GM21526 (cell line): Measurements from ENCODE around the gene PSME2.

Experiments
- ATAC-seq: cut with Tn5 transposase; IDR thresholded peaks from one replicate; pipeline ENCODE4 v1.9.1; 2021; ENCODE audit warnings: moderate library complexity; ENCODE audit not compliant: unreplicated experiment, low FRiP score

PSME2 gene

GRCh38 chr14:24179961-24180796 lies 33.8 kb upstream of the PSME2 start:
- no peak for ATAC-seq

- no peak for ATAC-seq
Measured at GRCh38 chr14:24179294-24179960, 33.0 kb upstream of the PSME2 start.

GRCh38 chr14:24178399-24179178 lies 32.2 kb upstream of the PSME2 start:
- ATAC-seq, result no peak

GRCh38 chr14:24177891-24178290 lies 31.5 kb upstream of the PSME2 start:
- no peak for ATAC-seq

GRCh38 chr14:24177041-24177825 lies 30.8 kb upstream of the PSME2 start:
- ATAC-seq, result no peak

GRCh38 chr14:24176599-24176998 lies 30.2 kb upstream of the PSME2 start:
- ATAC-seq, result no peak

- ATAC-seq, result no peak
Measured at GRCh38 chr14:24172871-24173281, 26.5 kb upstream of the PSME2 start.

GRCh38 chr14:24172261-24172860 lies 26.0 kb upstream of the PSME2 start:
- no peak for ATAC-seq

- ATAC-seq, result peak; percentile 73
Measured at GRCh38 chr14:24171422-24172260, 25.2 kb upstream of the PSME2 start, which contains the start of gene REC8. REC8 (plus strand) TSS chr14:24172080; CDS start chr14:24172553, 473 bp downstream.

- ATAC-seq, result no peak
Measured at GRCh38 chr14:24167469-24168114, 21.2 kb upstream of the PSME2 start.

GRCh38 chr14:24165785-24166184 lies 19.4 kb upstream of the PSME2 start:
- no peak for ATAC-seq

GRCh38 chr14:24164518-24164991 lies 18.1 kb upstream of the PSME2 start:
- no peak for ATAC-seq

GRCh38 chr14:24162093-24162492 lies 15.7 kb upstream of the PSME2 start:
- ATAC-seq, result no peak

GRCh38 chr14:24160850-24161804 lies 14.7 kb upstream of the PSME2 start, which contains the start of gene IRF9:
IRF9 (plus strand) TSS chr14:24161265; CDS start chr14:24162145, 880 bp downstream.
- ATAC-seq, result peak; percentile 61

- no peak for ATAC-seq
Measured at GRCh38 chr14:24160499-24160849, 14.1 kb upstream of the PSME2 start.

GRCh38 chr14:24159777-24160498 lies 13.5 kb upstream of the PSME2 start:
- ATAC-seq, result no peak

GRCh38 chr14:24157331-24157730 lies 10.9 kb upstream of the PSME2 start:
- no peak for ATAC-seq
